Common myeloid progenitor, CD34-positive (primary cell): ENCODE results near the gene RNF14.

Source experiments
- CTCF ChIA-PET: fragments of 350-600 bp; sonication (Branson Sonifier 250); formaldehyde crosslinking; loops from one replicate; lab custom pipeline; 2021; ENCODE audit warnings: antibody characterized with exemption; lab: Charles Lee
- POLR2A ChIA-PET: fragments of 350-600 bp; sonication (Branson Sonifier 250); formaldehyde crosslinking; loops from one replicate; lab custom pipeline; 2021; ENCODE audit warnings: antibody characterized with exemption; lab: Charles Lee
- DNase-seq, 3 donors: peaks; one replicate each; pipeline versions ENCODE4 v3.0.0 to v3.0.0-alpha.2; 2013
- H3K27ac ChIP-seq, 2 experiments: 1 replicate in 1 of 2; 2 replicates in 1 of 2; pipeline ENCODE4 v1.7.0; 2013; ENCODE audit warnings: inconsistent platforms in 2 of 2, low read length in 2 of 2, mild to moderate bottlenecking in 2 of 2, low read depth in 1 of 2, moderate library complexity in 1 of 2; ENCODE audit not compliant: severe bottlenecking in 2 of 2, insufficient read depth in 1 of 2, poor library complexity in 1 of 2
- H3K27me3 ChIP-seq, 5 experiments: replicated peaks in 2 of 5; 1 replicate in 3 of 5; 2 replicates in 2 of 5; pipeline versions ENCODE4 v1.6.1 to v1.7.0; 2013; ENCODE audit warnings: low read length in 4 of 5, mild to moderate bottlenecking in 2 of 5, moderate library complexity in 2 of 5, inconsistent platforms in 1 of 5; ENCODE audit not compliant: insufficient read depth in 5 of 5, control insufficient read depth in 4 of 5
- H3K36me3 ChIP-seq, 4 experiments: 1 replicate in 2 of 4; 2 replicates in 2 of 4; pipeline versions ENCODE4 v1.6.1 to v1.7.0; 2013; ENCODE audit warnings: low read length in 3 of 4, control low read depth in 1 of 4, mild to moderate bottlenecking in 1 of 4; ENCODE audit not compliant: control insufficient read depth in 4 of 4, insufficient read depth in 4 of 4
- H3K4me1 ChIP-seq, 4 experiments: 1 replicate in 3 of 4; 2 replicates in 1 of 4; pipeline versions ENCODE4 v1.6.1 to v1.7.1; 2013; ENCODE audit warnings: low read length in 3 of 4, mild to moderate bottlenecking in 3 of 4, control low read depth in 1 of 4, inconsistent platforms in 1 of 4, moderate library complexity in 1 of 4; ENCODE audit not compliant: control insufficient read depth in 4 of 4, insufficient read depth in 4 of 4; ENCODE audit errors: control extremely low read depth in 1 of 4
- H3K4me3 ChIP-seq, 7 experiments: 1 replicate in 4 of 7; 2 replicates in 3 of 7; pipeline versions ENCODE4 v1.5.1 to v1.7.0; 2013; ENCODE audit warnings: mild to moderate bottlenecking in 7 of 7, low read length in 6 of 7, moderate library complexity in 6 of 7, inconsistent platforms in 2 of 7, low read depth in 2 of 7, control low read depth in 1 of 7; ENCODE audit not compliant: insufficient read depth in 4 of 7, control insufficient read depth in 1 of 7; ENCODE audit errors: extremely low read depth in 1 of 7
- H3K9me3 ChIP-seq, 5 experiments: 1 replicate in 4 of 5; 2 replicates in 1 of 5; pipeline versions ENCODE4 v1.6.1 to v1.7.1; 2013; ENCODE audit warnings: low read length in 4 of 5, mild to moderate bottlenecking in 2 of 5, inconsistent platforms in 1 of 5, low read depth in 1 of 5, moderate library complexity in 1 of 5; ENCODE audit not compliant: control insufficient read depth in 4 of 5, insufficient read depth in 2 of 5; ENCODE audit errors: control extremely low read depth in 1 of 5
- WGBS: methylation state at CpG from one replicate; pipeline ENCODE4 v1.1.5; 2013; ENCODE audit not compliant: insufficient coverage; 5-methylcytosine and 5-hydroxymethylcytosine counted together

Gene RNF14

GRCh38 chr5:142000704-142001484 lies 32.0 kb downstream of the RNF14 start:
- no peak overlapping the region for H3K4me3 ChIP-seq
- WGBS = 100% methylated on average over 3 of the region's 6 CpGs

GRCh38 chr5:142003266-142003800 lies 34.4 kb downstream of the RNF14 start:
- WGBS = 94% methylated on average over 2 of the region's 2 CpGs
- Histone ChIP-seq H3K9me3 (no peaks in the 10 kb centered on the region), H3K4me1 (peaks cover 0 to 17% (median 7%) of the 10 kb centered on the region in 4 experiments), H3K27me3 (peaks cover 0 to 15% (median 3%) of the 10 kb centered on the region in 5 experiments), H3K27ac (no peak overlapping the region), H3K4me3 (no peak overlapping the region), H3K36me3 (peaks cover 0 to 35% (median 8%) of the 10 kb centered on the region in 4 experiments)
- CTCF ChIA-PET = interaction anchor here (0.9 to 2.1 kb wide), 2 partner anchors 10 to 140 kb away, joined by 3 to 7 read pairs; no protein-coding TSS in a partner anchor
- no peak for DNase-seq
- POLR2A ChIA-PET = no interaction called here

More at GRCh38 chr5:142000704-142001484, 32.0 kb downstream of the RNF14 start:
- POLR2A ChIA-PET = no interaction called here
- Histone ChIP-seq H3K27ac (no peak overlapping the region), H3K4me1 (peaks cover 0 to 7% (median 0%) of the 10 kb centered on the region in 4 experiments), H3K9me3 (no peaks in the 10 kb centered on the region), H3K27me3 (peaks cover 0 to 7% (median 3%) of the 10 kb centered on the region in 5 experiments), H3K36me3 (peaks cover 0 to 31% (median 8%) of the 10 kb centered on the region in 4 experiments)
- no peak for DNase-seq
- CTCF ChIA-PET = interaction anchor here (0.8 to 3.2 kb wide), 6 partner anchors 10 to 151 kb away, joined by 3 to 20 read pairs (median 8); partner anchors contain the start of gene GNPDA1

GRCh38 chr5:142006363-142007236 lies 37.7 kb downstream of the RNF14 start:
- ChIA-PET CTCF (interaction anchor here (1.1 to 1.8 kb wide), 3 partner anchors 8 to 139 kb away, joined by 3 to 6 read pairs (median 6); no protein-coding TSS in a partner anchor), POLR2A (no interaction called here)
- Histone ChIP-seq H3K4me3 (no peak overlapping the region), H3K27ac (no peak overlapping the region), H3K36me3 (peaks cover 0 to 27% (median 4%) of the 10 kb centered on the region in 4 experiments), H3K9me3 (no peaks in the 10 kb centered on the region), H3K27me3 (peaks cover 0 to 21% (median 4%) of the 10 kb centered on the region in 5 experiments), H3K4me1 (peaks cover 0 to 17% (median 7%) of the 10 kb centered on the region in 4 experiments)
- WGBS = no CpG with 5 or more reads among the region's 3 CpGs
- peak in 2 of 3 donors; percentile 63 to 64 for DNase-seq

- peaks cover 0 to 26% (median 6%) of the 10 kb centered on the region in 5 experiments for H3K27me3 ChIP-seq
- no peaks in the 10 kb centered on the region for H3K9me3 ChIP-seq
- DNase-seq = no peak
- H3K27ac ChIP-seq = no peak overlapping the region
- no CpG with 5 or more reads among the region's 1 CpG for WGBS
- ChIA-PET CTCF (interaction anchor here (1.4 to 1.8 kb wide), 2 partner anchors 9 to 16 kb away, joined by 6 read pairs; no protein-coding TSS in a partner anchor), POLR2A (no interaction called here)
- H3K4me3 ChIP-seq = no peak overlapping the region
- peaks cover 0 to 18% (median 8%) of the 10 kb centered on the region in 4 experiments for H3K4me1 ChIP-seq
- H3K36me3 ChIP-seq = peaks cover 0 to 25% (median 4%) of the 10 kb centered on the region in 4 experiments
These were observed 38.3 kb downstream of the RNF14 start for GRCh38 chr5:142007237-142007544.

- Histone ChIP-seq H3K36me3 (peaks cover 0 to 20% (median 1%) of the 10 kb centered on the region in 4 experiments), H3K4me1 (peaks cover 0 to 30% (median 16%) of the 10 kb centered on the region in 4 experiments), H3K9me3 (no peaks in the 10 kb centered on the region), H3K27me3 (peaks cover 0 to 34% (median 13%) of the 10 kb centered on the region in 5 experiments), H3K27ac (no peak overlapping the region), H3K4me3 (no peak overlapping the region)
- DNase-seq = no peak
- ChIA-PET CTCF (interaction anchor here (0.7 to 1.5 kb wide), 3 partner anchors 16 to 134 kb away, joined by 3 to 5 read pairs (median 4); no protein-coding TSS in a partner anchor), POLR2A (no interaction called here)
These were observed 39.9 kb downstream of the RNF14 start for GRCh38 chr5:142008813-142009212.

GRCh38 chr5:142009886-142010285 lies 41.0 kb downstream of the RNF14 start:
- CTCF ChIA-PET = interaction anchor here (0.7 to 1.5 kb wide), 5 partner anchors 17 to 133 kb away, joined by 3 to 5 read pairs (median 4); no protein-coding TSS in a partner anchor
- 93% methylated on average over 4 of the region's 4 CpGs for WGBS
- POLR2A ChIA-PET = interaction anchor here (0.7 kb wide), 1 partner anchor 1433 kb away, joined by 3 read pairs; no protein-coding TSS in a partner anchor

More at GRCh38 chr5:142009886-142010285, 41.0 kb downstream of the RNF14 start:
- no peak overlapping the region for H3K27ac ChIP-seq
- no peaks in the 10 kb centered on the region for H3K9me3 ChIP-seq
- peaks cover 0 to 39% (median 15%) of the 10 kb centered on the region in 5 experiments for H3K27me3 ChIP-seq
- DNase-seq = no peak
- peaks cover 0 to 13% (median 1%) of the 10 kb centered on the region in 4 experiments for H3K36me3 ChIP-seq
- no peak overlapping the region for H3K4me3 ChIP-seq
- peaks cover 1 to 35% (median 17%) of the 10 kb centered on the region in 4 experiments for H3K4me1 ChIP-seq
